Measurements from ENCODE around the gene CSRP3. TPM values are rescaled to one million over a fixed set of nuclear protein-coding genes. Genes with fewer than 3 reads are reported as not detected.

CSRP3 gene
- not detected in 2 replicates for total RNA-seq
- not detected in 2 replicates for polyA plus RNA-seq
- polyA plus RNA-seq (2011; cell fraction: cytosol; rRNA removed), result not detected in 2 replicates
- not detected in 2 replicates for polyA plus RNA-seq (2011; cell fraction: nucleus; rRNA removed)
- not detected in 2 replicates for polyA plus RNA-seq (2012)
- not detected in 2 replicates for polyA minus RNA-seq
- not detected for polyA minus RNA-seq (2011; cell fraction: cytosol; rRNA and poly(A)+ RNA removed)
- not detected in 2 replicates for polyA minus RNA-seq (2011; cell fraction: nucleus; rRNA and poly(A)+ RNA removed)
- Bru-seq, nascent RNA, result not detected
- not detected for BruChase-seq, experiment 1, labeled RNA remaining after a 6-hour chase
- BruChase-seq, experiment 2, labeled RNA remaining after a 2-hour chase, result not detected
- long read RNA-seq, result 0 reads

GRCh38 chr11:19201737-19202605 lies at the start of gene CSRP3:
CSRP3 (minus strand) TSS chr11:19201983; CDS start chr11:19192448, 9,535 bp downstream.
- Histone ChIP-seq H3K27ac (ENCODE audit: insufficient read depth, low read depth, low read length) (no peak within 1 kb of the TSS), H2AFZ (ENCODE audit: low read depth, low read length) (no peak within 1 kb of the TSS), H3K4me3 (replicated peaks in 1 of 3; ENCODE audit: insufficient read depth in 1 of 3, low read depth in 1 of 3, low read length in 3 of 3) (no peak within 1 kb of the TSS), H3K9me3 (replicated peaks; ENCODE audit: control insufficient read depth, insufficient read depth, low read length) (no peaks in the 10 kb centered on the region), H3K4me2 (ENCODE audit: insufficient read depth, low read length) (no peak within 1 kb of the TSS), H3K9me1 (replicated peaks; ENCODE audit: control insufficient read depth, extremely low read depth, insufficient read depth, low read length) (no peaks in the 10 kb centered on the region), H3K27me3 (ENCODE audit: control insufficient read depth in 2 of 2, insufficient read depth in 2 of 2, low read length in 2 of 2) (peaks cover 2 to 8% of the 10 kb centered on the region in 2 experiments), H3K79me2 (ENCODE audit: control insufficient read depth, insufficient read depth, low read length) (no peaks in the 10 kb centered on the region), H3K36me3 (ENCODE audit: control insufficient read depth in 2 of 2, extremely low read depth in 1 of 2, insufficient read depth in 2 of 2, low read length in 2 of 2) (no peaks in the 10 kb centered on the region), H3K9ac (replicated peaks; ENCODE audit: extremely low read depth, insufficient read depth, low read length) (no peak within 1 kb of the TSS), H4K20me1 (replicated peaks; ENCODE audit: control insufficient read depth, extremely low read depth, insufficient read depth, low read length) (no peaks in the 10 kb centered on the region), H3K4me1 (ENCODE audit: control insufficient read depth, extremely low read depth, insufficient read depth, low read length) (peaks cover 15% of the 10 kb centered on the region)
- ChIA-PET CTCF (interaction anchor here (1.3 kb wide), 1 partner anchor 18 kb away, joined by 3 read pairs; no protein-coding TSS in a partner anchor), POLR2A (no interaction called here)
- DNase-seq (ENCODE audit: low read depth, low spot score), result no peak
- BruUV-seq (replicated peaks), result no TSS peak
- intact Hi-C loops (cut with micrococcal nuclease) (no loop called here), dilution Hi-C loops (cut with MboI; ENCODE audit: extremely low pct_ligation_motif_present, low sequenced_read_pairs) (no loop called here)
- no peak for FAIRE-seq
- TF ChIP-seq MYC (IDR thresholded peaks at IDR 0.05; ENCODE audit: low read depth, low read length) (no peak), FOS (IDR thresholded peaks at IDR 0.05; ENCODE audit: borderline replicate concordance, insufficient read depth, low read length) (no peak), GATA2 (IDR thresholded peaks at IDR 0.05; ENCODE audit: insufficient read depth, insufficient read length, low read depth, low read length) (no peak), EZH2 (IDR thresholded peaks at IDR 0.05; ENCODE audit: borderline replicate concordance, low read depth, low read length, severe bottlenecking) (no peak), JUN (IDR thresholded peaks at IDR 0.05; ENCODE audit: borderline replicate concordance, insufficient read depth, insufficient read length, low read depth) (no peak), POLR2A (IDR thresholded peaks at IDR 0.05; ENCODE audit: low read depth, low read length) (no peak), POLR2AphosphoS5 (IDR thresholded peaks at IDR 0.05; ENCODE audit: insufficient read depth, low read depth, low read length) (no peak), CTCF (IDR thresholded peaks at IDR 0.05; ENCODE audit: extremely low read depth in 1 of 2, insufficient read depth in 1 of 2, low read depth in 1 of 2, low read length in 2 of 2) (no peak)
- TF ChIP-seq, protein P1, sequence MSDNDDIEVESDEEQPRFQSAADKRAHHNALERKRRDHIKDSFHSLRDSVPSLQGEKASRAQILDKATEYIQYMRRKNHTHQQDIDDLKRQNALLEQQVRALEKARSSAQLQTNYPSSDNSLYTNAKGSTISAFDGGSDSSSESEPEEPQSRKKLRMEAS (IDR thresholded peaks at IDR 0.05; ENCODE audit: insufficient read depth, insufficient read length), result no peak

Measured in endothelial cell of umbilical vein (primary cell).